Dermis microvascular lymphatic vessel endothelial cell (primary cell): ENCODE results near the gene NPAS2. TPM values are rescaled to one million over a fixed set of nuclear protein-coding genes. Genes with fewer than 3 reads are reported as not detected.

ENCODE experiments used
- DNase-seq, 2 donors: peaks; one replicate each; pipeline versions ENCODE4 v3.0.0 to v3.0.0-alpha.2; 2010; ENCODE audit warnings: low read depth in 2 of 2
- total RNA-seq: library from RNA; depleted of rRNA; stranded (reverse); fragments of >200 nt; gene quantifications from 2 replicates; pipeline ENCODE4 v1.2.1, GENCODE V29; 2014

Gene NPAS2
- total RNA-seq, 1 donor from 2014 or later, result 4.9 TPM

DNA sequence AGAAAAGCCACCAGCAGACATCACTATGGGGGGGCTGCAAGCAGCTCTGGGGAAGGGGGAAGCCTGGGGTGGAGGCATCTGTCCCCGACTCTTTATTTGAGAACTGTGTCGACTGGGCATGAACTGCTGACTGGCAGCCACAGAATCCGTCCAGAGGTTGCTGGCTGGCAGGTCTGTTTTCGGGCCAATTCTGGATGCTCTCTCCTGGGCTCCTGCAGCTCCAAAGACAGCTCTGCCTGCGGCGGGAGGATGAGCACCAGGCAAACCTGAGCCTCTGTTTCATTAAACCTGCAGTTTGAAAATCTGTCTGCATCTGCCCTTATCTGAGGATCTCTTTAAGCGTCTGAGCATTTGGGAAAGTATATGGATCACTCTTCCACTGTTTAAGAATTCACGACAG lies 147.8 kb downstream of the NPAS2 start:
- DNase-seq, result no peak

DNA sequence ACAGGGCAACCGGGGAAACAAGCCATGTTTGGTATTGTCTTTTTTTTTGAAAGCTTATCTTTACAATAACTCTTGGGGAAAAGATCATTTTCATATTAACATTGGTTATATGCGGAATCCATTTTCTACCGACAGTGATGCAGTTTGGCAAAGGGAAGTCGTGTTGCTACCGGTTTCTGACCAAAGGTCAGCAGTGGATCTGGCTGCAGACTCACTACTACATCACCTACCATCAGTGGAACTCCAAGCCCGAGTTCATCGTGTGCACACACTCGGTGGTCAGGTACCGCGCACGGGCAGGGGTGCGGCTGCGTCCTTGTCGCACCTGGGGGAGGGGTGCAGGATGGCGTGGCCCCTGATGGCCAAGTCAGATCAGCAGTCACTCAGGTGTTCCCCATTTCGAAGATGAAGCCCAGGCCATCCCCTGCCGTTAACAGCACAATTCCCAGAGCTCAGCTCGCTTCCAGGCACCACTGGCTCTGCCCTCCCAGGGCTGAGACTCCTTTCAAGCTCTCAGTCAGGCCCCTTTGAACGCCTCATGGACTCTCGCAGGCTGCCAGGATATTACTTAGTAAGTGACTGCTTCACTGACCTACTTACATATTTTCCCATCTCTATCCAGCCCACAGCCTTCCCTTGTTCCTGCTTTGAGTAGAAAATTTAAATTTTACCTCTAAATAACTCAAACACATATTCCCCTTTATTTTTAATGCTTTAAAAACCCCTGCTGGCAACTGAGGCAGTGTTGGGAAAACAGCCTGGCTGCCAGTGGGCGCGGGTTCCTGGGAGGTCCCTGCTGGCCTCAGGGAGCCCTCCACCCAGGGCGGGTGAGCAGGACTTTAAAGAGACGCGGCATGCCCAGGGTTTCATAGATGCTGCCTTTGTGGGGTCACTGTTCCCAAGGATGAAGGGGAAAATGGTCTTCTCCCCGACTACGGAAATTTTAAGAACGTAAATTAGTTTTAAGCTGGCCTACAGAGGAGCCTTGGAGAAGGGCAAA lies 148.5 kb downstream of the NPAS2 start:
- no peak for DNase-seq

DNA sequence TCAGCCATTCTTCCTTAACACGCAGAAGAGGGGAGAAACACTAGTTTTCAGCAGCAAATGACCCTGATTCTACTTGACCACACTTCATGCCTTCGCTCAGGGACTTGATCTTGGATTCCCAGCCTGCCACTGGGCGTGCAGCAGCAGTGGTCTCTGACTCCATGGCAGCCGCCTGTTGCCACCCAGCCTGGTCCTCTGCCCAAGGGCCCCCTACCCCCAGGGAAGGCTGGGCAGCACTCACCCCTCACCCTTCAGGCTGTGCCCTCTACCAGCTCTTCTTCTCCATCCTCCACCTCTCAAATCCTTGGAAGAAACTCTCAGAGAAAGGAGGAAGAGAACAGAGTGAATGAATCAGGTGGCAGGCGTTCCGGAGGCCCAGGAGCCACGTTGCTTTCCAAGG lies 150.1 kb downstream of the NPAS2 start:
- no peak for DNase-seq

DNA sequence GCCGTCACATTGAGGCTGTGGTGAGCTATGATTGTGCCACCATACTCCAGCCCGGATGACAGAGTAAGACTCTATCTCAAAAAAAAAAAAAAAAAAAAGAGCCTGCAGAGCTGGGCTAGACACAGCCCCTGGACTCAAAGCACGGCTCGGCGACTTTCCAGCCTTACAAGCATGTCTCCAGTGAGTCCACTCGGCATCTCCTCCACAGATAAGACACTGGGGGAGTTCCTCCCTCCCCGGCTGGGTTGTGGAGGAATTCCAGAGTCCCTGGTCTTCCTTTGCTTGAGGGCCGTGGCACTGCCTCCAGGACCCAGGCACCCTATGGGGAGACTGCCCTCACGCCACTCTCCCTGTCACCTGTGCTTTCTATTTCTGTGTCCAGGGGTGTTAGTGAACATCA lies 151.3 kb downstream of the NPAS2 start:
- DNase-seq, result no peak

DNA sequence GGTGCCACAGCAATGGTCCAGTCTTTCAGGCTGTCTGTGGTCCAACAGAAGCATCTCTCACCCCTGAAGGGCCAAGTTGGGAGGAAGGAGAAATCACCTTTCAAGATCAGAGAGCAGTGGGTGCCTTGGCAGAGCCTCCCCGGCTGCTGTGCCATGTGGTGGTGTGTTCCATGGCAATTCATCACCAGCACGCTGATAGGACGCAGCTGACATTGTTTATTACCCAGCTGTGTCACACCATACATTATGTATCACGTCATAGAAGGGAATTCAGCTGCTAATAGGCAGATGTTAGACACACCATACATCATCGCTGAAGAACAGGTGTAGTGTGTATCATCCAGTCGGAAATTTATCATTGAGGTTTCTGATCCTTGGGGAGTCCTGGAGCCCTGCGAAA lies 152.5 kb downstream of the NPAS2 start:
- DNase-seq, result no peak

DNA sequence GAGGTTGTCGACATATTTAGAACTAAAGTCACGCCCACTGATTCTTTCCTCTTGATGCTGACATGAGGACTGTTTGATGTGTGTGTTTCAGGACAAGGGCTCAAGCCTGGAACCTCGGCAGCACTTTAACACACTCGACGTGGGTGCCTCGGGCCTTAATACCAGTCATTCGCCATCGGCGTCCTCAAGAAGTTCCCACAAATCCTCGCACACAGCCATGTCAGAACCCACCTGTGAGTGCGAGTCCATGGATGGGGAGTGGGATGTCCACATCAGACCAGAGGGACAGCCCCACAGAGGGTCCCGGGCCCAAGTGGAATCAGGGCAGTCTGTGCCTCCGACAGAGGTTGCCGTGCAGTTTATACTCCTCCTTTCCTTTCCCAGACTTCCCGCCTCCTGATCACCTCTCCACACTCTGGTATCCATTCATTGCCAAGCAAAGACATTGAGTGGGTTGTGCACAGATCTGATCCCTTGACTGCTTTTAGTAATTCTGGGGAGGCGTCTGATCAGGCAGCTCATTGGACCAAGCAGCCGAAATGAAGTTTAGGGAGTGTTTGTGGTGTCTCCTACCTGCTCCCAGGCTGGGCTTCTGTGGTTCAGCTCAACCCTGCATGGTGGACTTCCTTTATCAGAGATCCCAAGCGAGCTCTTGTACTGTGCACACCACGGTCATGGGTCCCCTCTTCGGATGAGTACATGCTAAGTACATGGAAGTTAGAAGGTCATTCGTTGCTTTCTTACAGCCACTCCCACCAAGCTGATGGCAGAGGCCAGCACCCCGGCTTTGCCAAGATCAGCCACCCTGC lies 155.0 kb downstream of the NPAS2 start:
- no peak for DNase-seq

DNA sequence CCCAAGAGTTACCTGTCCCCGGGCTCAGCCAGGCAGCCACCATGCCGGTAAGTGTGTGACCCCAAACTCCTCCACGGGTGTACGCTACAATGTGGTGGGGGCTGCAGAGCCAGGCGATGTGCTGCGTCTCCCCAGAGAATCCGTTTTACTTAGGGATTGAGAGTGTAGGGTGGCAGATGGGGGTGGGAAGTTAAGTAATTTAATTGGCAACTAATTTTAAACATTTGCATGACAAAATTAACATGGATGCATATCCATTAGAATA lies 155.5 kb downstream of the NPAS2 start:
- no peak for DNase-seq

DNA sequence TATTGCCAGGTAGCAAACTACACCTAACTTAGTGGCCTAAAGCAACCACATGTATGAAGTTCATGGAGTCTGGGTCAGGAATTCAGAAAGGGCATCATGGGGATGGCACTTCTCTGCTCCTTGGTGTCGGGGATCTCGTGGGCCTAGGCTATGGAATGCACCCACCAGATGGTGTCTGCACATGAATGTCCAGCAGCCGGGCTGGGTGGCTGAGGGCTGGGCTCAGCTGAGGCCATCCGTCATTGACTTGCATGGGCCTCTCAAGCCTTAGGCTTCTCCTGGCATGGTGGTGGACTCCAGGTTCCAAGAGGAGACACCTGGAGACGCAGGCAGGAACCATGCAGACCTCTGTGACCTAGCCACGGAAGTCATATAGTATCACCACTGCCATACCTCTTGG lies 156.1 kb downstream of the NPAS2 start:
- no peak for DNase-seq

DNA sequence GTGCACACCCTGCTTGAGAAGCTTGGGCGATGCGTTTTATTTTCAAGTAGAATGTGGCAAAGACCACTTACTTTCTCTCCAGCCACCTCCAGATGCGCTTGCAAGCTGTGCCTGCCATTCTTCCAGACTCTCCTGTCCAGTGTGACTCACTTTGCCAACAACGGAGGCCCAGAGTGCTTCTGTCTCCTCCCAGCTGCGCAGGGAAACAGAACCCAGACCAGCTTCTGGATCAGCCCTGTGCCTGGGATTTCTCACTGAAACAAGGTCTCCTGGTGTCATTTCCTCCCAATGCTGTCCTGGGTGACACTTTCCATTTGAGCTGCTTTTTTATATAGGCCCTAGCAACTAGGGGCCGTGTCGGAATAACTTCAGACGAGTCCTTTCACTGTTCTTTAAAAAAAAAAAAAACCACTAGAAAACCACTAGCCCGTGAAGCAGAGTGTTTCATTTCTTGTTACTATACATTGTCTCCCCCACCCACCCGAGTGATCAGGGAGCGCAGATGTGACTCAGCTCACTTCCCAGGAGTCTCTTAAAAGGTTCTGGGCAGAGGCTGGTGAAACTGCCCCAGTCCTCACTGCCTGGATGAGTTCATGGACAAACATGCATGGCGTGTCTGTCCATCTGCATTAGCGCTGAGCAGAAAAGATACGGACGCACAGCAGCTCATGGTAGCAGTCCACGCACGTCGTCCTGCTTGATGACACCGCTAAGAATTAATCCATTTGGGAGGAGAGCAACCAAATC lies 156.9 kb downstream of the NPAS2 start:
- DNase-seq, result no peak

DNA sequence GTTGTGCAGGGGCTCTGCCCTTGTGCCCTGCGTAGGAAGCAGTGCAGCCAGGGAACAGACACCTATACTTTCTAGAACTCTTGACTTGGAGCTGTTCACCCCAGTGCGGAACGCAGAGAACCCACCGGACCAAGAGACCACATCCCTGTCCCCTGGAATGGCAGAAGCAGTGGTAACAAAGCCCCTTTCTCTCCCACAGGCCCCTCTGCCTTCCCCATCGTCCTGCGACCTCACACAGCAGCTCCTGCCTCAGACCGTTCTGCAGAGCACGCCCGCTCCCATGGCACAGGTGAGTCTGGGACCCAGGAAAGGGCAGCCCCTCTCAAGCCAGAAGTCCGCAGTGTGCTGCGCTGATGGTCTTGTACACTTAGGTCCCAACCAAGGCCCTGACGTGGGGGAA lies 157.6 kb downstream of the NPAS2 start:
- DNase-seq, result no peak

DNA sequence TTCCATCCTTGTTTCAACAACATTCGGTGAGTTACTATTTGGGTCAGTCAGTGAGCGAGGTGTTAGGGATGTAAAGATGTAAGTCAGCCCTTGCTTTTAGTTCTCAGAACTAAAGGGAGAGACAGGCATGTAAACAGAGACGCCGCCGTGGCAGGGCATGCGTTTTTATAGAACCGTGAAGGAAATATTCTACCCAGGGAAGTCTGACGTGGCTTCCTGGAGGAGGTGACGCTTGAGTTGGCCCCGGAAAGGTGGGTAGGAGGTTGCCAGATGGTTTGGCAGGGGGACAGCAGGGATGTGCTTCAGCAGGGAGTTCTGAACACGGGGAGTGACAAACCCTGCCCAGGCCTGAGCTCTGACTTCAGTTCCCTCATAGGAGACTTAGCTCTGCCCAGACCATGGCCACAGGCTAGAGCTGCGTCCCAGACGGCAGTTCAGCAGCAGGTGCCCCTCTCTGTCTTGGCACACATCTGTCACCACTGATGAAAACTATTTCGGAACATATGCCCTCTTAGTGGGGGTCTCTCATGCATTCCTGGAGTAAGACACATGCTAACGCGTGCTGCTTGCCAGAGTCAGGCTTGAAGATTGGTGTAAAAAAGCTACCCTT lies 158.7 kb downstream of the NPAS2 start:
- DNase-seq, result peak; percentile 70 to 82

DNA sequence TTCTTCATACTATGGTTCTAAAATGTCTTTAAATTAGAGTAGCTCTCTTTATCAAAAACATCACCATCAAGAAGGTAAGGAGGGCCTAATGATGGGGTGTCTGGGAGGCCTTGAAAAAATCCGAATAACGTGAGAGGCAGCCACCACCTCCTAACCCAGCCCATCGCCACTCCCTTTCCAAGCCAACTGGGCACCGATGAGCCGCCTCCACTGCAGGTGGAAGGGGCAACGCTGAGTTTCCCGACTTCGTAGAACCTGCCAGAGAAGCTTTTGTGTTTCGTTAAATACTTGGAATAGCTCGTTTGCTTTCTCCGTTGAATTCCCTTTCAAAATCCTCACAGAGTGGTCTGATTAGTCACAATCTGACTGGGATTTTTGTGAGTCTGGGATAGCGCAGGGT lies 160.1 kb downstream of the NPAS2 start:
- DNase-seq, result no peak

DNA sequence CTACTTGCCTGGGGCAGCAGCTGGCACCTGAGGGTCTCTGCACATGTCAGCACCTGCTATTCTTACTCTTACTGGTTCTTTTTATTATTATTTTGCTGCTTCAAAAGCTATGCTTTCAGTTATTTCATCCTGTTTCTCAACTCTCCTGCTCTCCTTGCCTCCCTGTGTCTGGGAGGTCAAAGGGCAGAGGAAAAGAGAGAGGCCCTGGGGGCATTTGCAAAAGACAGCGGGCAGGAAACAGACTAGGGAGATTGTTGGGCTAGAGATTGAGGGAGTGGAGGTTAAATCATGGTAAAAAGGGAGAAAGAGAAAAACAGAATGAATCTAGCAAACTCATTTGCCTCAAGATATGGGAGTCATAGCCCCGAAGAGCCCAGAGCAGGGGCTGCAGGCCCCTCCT lies 161.1 kb downstream of the NPAS2 start:
- DNase-seq, result no peak

DNA sequence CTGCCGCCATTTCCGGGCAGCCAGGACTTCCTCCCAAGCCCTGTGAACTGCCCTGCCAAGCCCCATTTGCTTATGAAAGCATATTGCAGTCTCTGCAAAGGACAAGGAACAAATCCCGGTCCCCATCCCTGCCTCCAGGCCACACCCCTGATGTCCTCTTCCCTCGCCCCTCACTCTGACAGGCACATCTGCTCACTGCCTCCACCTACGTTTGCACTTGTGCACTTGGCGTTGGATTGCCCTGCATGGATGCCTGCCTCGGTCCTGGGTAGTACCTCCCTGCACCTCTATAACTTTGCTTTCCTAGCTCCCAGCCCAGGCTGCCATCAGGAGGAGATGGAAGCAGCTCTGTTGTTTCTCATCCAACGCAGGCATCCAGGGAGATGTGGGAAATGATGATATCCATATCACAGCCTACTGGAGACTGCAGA lies 162.5 kb downstream of the NPAS2 start:
- no peak for DNase-seq

DNA sequence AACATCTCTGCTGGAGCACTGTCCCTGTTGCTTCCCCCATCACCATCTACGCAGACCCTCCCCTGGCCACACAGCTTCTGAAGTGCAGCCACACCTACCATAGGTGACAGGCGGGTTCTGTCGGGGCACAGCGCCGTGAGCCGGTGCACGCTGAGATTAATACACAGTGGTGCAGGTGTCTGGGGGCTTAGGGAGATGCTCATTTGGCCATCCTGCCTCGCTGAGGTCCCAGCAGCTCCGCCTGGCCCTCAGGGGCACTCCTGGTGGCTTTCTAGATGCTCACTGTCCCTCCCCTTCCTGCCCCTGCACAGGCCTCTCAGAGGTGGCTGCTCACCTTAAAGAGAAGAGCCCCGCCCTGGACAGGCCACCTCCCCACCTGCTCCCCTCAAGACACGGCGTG lies 163.3 kb downstream of the NPAS2 start:
- DNase-seq, result no peak

DNA sequence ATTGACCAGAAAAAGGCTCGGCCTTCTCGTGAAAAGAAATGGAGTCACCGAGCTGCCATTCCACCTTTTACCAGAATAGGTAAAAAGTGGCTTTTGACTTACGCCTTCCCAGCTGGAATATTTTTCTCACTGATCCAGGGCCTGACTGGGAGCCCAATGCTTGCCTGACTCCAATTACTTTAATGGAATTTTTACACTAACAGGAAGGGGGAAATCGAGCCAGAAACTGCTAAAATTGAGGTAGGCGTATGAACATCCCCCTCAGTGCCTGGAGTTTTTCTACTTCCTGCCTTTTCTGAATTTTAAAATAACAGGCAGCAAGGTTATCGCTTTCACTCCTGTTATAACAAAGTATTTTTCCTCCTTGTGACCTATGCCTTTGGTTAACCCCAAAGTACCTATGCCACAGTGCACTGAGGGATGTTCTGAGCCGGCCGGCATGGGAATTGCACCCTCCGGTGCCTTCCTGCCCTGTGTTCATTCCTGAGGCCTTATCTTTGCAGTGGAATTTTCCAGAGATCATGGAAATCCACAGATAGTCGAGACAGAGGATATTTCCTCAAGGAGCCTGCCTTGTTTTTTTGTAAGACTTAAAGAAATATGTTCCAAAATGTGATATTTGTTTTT lies 163.9 kb downstream of the NPAS2 start:
- DNase-seq, result peak; percentile 33 to 53

DNA sequence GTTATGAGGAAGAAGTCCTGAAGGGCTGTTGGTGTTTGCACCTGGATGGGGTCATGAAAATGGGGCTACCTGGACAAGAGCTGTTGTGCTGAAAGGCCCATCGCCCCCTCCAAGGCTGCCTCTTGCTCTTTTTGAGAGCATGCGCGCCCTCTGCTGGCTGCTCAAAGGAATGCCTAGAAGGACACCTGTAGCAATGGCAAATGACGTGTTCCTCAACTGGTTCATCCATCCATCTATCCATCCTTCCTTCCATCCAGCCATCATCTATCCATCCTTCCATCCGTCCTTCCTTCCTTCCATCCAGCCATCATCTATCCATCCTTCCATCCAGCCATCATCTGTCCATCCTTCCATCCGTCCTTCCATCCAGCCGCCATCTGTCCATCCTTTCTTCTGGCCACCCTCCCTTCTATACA lies 165.0 kb downstream of the NPAS2 start:
- DNase-seq, result peak; percentile 69 to 81

DNA sequence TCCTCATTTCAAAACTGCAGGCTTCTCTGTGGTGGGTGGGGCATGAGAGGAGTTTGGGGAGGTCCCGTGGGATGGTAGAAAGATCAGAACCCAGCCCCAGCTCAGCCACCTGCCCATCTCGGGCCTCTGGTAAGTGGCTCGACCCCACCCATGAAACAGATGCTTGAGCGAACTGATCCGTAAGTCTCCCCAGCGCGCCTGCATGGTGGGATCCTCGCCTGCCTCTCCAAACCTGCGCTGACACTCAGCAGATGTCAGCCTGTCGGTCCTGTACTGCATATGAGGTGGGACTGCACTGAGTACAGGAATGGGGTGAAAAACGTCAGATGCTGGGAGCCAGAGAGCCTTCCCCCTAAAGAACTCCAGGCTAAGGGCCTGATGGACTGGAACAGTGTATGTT lies 166.2 kb downstream of the NPAS2 start:
- DNase-seq, result no peak

DNA sequence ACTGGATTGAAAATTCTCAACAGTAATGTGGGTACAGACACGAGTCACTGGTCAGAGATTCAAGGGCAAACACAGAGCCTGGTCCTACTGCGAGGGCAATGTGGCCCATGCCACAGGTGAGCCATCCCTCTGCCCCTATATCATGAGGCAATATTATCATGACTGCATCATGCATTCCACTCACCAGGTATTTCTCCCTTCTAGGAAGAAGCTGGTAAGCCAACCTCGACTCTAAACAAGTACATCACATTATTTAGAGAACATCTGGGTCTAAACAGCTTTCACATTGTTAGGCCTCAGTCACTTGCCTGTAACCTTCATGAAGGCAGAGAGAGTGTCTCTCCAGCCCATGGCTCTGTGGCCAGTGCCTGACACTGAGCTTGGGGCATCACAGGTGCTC lies 167.6 kb downstream of the NPAS2 start:
- DNase-seq, result no peak

DNA sequence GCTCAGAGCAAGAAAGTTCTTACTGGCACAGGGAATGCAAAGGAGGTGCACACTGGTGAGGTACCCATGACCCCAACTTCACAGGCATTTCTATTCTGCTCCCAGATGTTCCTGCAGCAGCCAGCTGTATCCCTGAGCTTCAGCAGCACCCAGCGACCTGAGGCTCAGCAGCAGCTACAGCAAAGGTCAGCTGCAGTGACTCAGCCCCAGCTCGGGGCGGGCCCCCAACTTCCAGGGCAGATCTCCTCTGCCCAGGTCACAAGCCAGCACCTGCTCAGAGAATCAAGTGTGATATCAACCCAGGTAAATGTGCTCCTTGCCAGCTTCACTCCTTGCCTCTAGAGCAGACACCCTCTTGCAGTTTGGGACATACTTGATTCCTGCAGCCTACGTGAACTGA lies 168.0 kb downstream of the NPAS2 start:
- no peak for DNase-seq
